HL-60/S4 (cell line): ENCODE results near the gene PLXNA2.

ENCODE experiments used
- in situ Hi-C: fragments of 300-500 bp; cut with MboI; formaldehyde crosslinking; loops from 2 replicates; pipeline ENCODE4 v1.14.3; 2022; ENCODE audit warnings: low sequenced_read_pairs

PLXNA2 gene

GRCh38 chr1:208006258-208006920 lies 237.8 kb downstream of the PLXNA2 start:
- in situ Hi-C loops = no loop called here

GRCh38 chr1:208004851-208005250 lies 239.3 kb downstream of the PLXNA2 start:
- in situ Hi-C loops = no loop called here

- in situ Hi-C loops = no loop called here
Measured at GRCh38 chr1:208003241-208003640, 240.9 kb downstream of the PLXNA2 start.

GRCh38 chr1:208002672-208003071 lies 241.5 kb downstream of the PLXNA2 start:
- in situ Hi-C loops = no loop called here

GRCh38 chr1:208002078-208002477 lies 242.1 kb downstream of the PLXNA2 start:
- in situ Hi-C loops = no loop called here

GRCh38 chr1:208000504-208000903 lies 243.7 kb downstream of the PLXNA2 start:
- in situ Hi-C loops = no loop called here

GRCh38 chr1:207999972-208000371 lies 244.2 kb downstream of the PLXNA2 start:
- in situ Hi-C loops = no loop called here

GRCh38 chr1:207999274-207999915 lies 244.8 kb downstream of the PLXNA2 start:
- in situ Hi-C loops = no loop called here

GRCh38 chr1:207998691-207999090 lies 245.5 kb downstream of the PLXNA2 start:
- in situ Hi-C loops = no loop called here

GRCh38 chr1:207997486-207998268 lies 246.5 kb downstream of the PLXNA2 start:
- in situ Hi-C loops = no loop called here

GRCh38 chr1:207996636-207997035 lies 247.5 kb downstream of the PLXNA2 start:
- in situ Hi-C loops = no loop called here

- in situ Hi-C loops = no loop called here
Measured at GRCh38 chr1:207995576-207995975, 248.6 kb downstream of the PLXNA2 start.

GRCh38 chr1:207993477-207994445 lies 250.4 kb downstream of the PLXNA2 start:
- in situ Hi-C loops = no loop called here

GRCh38 chr1:207992677-207993236 lies 251.4 kb downstream of the PLXNA2 start:
- in situ Hi-C loops = no loop called here

- in situ Hi-C loops = no loop called here
Measured at GRCh38 chr1:207991583-207992026, 252.6 kb downstream of the PLXNA2 start.

GRCh38 chr1:207990876-207991582 lies 253.2 kb downstream of the PLXNA2 start:
- in situ Hi-C loops = no loop called here

GRCh38 chr1:207990455-207990854 lies 253.7 kb downstream of the PLXNA2 start:
- in situ Hi-C loops = no loop called here

GRCh38 chr1:207988326-207989165 lies 255.6 kb downstream of the PLXNA2 start:
- in situ Hi-C loops = no loop called here

GRCh38 chr1:207987164-207987563 lies 257.0 kb downstream of the PLXNA2 start:
- in situ Hi-C loops = no loop called here
